Fibroblast of pulmonary artery (primary cell): ENCODE data around the gene TAB3.

Experiments used
- DNase-seq: peaks from one replicate; pipeline ENCODE4 v3.0.0-alpha.2; 2010; ENCODE audit warnings: low read depth
- H3K4me3 ChIP-seq: replicated peaks from 2 replicates; pipeline ENCODE4 v1.5.1; 2011; ENCODE audit warnings: low read depth, mild to moderate bottlenecking, control low read depth, low read length, moderate library complexity
- CTCF ChIP-seq: IDR thresholded peaks from 2 replicates; pipeline ENCODE4 v1.5.1; 2011; ENCODE audit warnings: mild to moderate bottlenecking, control low read depth, low read length, inconsistent platforms; ENCODE audit errors: missing control alignments

Gene TAB3

DNA sequence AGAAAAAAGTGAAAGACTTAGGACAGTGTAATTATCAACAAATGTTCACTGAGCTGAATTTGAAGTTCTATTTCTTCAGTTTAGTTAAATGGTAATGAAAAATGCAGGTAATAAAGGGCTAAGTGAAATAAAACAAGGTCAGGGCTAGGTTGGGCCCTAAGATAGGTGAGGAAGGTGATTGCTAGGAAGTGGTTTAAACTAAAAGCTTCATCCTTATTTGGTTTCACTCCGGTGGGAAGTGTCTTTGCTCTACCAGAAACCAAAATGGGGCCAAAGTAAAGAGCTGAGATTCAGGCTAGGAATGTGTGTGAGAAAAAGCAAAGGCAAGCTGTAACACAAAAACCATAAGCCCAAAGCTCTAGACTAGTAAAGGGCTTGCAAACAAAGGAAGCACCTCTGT, 31.0 kb downstream of the TAB3 start:
- DNase-seq: no peak
- no peak overlapping the region for H3K4me3 ChIP-seq
- TF ChIP-seq CTCF: no peak

- TF ChIP-seq CTCF: no peak
- no peak for DNase-seq
- no peak overlapping the region for H3K4me3 ChIP-seq
Observed at GRCh38 chrX:30851449-30851848, 37.6 kb downstream of the TAB3 start.

DNA sequence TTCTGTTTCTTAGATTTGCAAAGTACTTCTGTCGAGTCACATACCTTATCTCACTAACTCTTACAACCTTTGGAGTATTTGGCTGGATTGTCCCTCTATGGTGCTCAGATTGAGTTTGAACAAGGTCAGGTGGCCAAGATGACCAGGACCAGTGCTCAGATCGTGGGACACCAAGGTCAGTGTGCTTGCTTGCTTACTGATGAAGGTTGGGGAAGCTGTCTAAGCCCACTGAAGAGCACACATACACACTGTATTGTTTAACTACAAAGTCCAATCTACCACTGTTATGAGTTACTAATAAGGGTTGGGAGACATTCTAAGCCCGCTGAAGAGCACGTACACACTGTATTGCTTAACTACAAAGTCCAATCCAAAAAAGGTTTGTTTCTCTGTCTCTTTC, 53.7 kb downstream of the TAB3 start:
- no peak for DNase-seq
- no peak overlapping the region for H3K4me3 ChIP-seq
- TF ChIP-seq CTCF: no peak

GRCh38 chrX:30833896-30834295, 55.2 kb downstream of the TAB3 start:
- TF ChIP-seq CTCF: no peak
- no peak for DNase-seq
- no peak overlapping the region for H3K4me3 ChIP-seq

- no peak for TF ChIP-seq CTCF
- H3K4me3 ChIP-seq: no peak overlapping the region
- no peak for DNase-seq
Observed at GRCh38 chrX:30831082-30831481, 58.0 kb downstream of the TAB3 start.

GRCh38 chrX:30830326-30830943, 58.6 kb downstream of the TAB3 start:
- peak; percentile 3 for DNase-seq
- no peak overlapping the region for H3K4me3 ChIP-seq
- TF ChIP-seq CTCF: no peak

DNA sequence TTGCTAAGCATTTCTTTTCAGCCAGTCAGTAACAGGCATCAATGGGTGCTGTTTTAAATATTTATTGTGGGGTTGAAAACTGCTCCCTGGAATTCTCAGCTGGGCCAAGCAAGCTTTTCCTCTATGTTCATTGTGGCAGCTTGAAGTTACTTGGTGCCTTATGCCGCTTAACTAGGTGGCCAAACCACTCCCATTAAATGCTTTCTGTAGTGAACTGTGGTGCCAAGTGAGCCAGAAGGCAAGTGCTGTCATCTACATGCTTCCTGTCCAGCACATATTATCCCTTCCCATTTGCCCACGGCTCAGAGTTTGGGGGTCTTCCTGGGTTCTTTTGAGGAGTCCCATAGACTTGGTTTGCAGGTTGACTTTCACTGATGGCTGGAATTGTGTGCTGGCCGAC, 64.8 kb downstream of the TAB3 start:
- TF ChIP-seq CTCF: no peak
- no peak overlapping the region for H3K4me3 ChIP-seq
- DNase-seq: no peak
